ENCODE data around the gene MDM4. TPM values are rescaled to one million over a fixed set of nuclear protein-coding genes. Genes with fewer than 3 reads are reported as not detected.
"Not testable (repeated sequence)": the region's sequence is repeated elsewhere in the genome, so short reads cannot be mapped to it uniquely, and the experiment has no call there.

Gene MDM4
- total RNA-seq, 1 experiment from 2014 or later = 42.1 TPM

DNA sequence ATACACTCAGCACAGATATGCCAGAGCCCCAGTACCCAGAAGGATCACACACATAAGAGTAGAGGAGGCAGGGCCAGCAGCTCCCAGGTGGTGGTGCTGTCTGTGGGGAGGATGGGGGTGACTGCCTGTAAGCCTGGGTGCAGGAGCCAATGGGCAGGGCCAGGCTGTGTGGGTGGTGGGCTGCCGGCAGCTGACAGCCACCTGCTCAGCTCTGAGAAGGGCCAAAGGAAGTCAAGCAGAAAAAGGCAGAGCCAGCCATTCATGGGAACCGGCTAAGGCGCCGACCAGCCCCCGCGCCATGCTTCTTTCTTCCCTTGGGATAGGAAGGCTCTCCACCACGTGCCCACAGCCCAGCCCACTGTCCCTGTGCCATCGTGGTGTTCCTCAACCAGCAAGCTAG lies 35.7 kb upstream of the MDM4 start:
- no peak for TF ChIP-seq SIN3A (IDR thresholded peaks at IDR 0.05; ENCODE audit: borderline replicate concordance, insufficient read depth, low read depth, low read length)
- no peak for TF ChIP-seq POLR2AphosphoS5 (IDR thresholded peaks at IDR 0.05; ENCODE audit: low read depth, low read length)
- TF ChIP-seq, protein P1, sequence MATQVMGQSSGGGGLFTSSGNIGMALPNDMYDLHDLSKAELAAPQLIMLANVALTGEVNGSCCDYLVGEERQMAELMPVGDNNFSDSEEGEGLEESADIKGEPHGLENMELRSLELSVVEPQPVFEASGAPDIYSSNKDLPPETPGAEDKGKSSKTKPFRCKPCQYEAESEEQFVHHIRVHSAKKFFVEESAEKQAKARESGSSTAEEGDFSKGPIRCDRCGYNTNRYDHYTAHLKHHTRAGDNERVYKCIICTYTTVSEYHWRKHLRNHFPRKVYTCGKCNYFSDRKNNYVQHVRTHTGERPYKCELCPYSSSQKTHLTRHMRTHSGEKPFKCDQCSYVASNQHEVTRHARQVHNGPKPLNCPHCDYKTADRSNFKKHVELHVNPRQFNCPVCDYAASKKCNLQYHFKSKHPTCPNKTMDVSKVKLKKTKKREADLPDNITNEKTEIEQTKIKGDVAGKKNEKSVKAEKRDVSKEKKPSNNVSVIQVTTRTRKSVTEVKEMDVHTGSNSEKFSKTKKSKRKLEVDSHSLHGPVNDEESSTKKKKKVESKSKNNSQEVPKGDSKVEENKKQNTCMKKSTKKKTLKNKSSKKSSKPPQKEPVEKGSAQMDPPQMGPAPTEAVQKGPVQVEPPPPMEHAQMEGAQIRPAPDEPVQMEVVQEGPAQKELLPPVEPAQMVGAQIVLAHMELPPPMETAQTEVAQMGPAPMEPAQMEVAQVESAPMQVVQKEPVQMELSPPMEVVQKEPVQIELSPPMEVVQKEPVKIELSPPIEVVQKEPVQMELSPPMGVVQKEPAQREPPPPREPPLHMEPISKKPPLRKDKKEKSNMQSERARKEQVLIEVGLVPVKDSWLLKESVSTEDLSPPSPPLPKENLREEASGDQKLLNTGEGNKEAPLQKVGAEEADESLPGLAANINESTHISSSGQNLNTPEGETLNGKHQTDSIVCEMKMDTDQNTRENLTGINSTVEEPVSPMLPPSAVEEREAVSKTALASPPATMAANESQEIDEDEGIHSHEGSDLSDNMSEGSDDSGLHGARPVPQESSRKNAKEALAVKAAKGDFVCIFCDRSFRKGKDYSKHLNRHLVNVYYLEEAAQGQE (IDR thresholded peaks at IDR 0.05; ENCODE audit: insufficient read depth in 1 of 2, low read depth in 2 of 2, low read length in 1 of 2) = no peak
- TF ChIP-seq, protein P2, sequence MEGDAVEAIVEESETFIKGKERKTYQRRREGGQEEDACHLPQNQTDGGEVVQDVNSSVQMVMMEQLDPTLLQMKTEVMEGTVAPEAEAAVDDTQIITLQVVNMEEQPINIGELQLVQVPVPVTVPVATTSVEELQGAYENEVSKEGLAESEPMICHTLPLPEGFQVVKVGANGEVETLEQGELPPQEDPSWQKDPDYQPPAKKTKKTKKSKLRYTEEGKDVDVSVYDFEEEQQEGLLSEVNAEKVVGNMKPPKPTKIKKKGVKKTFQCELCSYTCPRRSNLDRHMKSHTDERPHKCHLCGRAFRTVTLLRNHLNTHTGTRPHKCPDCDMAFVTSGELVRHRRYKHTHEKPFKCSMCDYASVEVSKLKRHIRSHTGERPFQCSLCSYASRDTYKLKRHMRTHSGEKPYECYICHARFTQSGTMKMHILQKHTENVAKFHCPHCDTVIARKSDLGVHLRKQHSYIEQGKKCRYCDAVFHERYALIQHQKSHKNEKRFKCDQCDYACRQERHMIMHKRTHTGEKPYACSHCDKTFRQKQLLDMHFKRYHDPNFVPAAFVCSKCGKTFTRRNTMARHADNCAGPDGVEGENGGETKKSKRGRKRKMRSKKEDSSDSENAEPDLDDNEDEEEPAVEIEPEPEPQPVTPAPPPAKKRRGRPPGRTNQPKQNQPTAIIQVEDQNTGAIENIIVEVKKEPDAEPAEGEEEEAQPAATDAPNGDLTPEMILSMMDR (IDR thresholded peaks at IDR 0.05) = no peak
- TF ChIP-seq TCF7L2 (IDR thresholded peaks at IDR 0.05; ENCODE audit: low read depth, low read length) = no peak
- H3K4me1 ChIP-seq (ENCODE audit: control insufficient read depth, insufficient read depth, low read length) = peaks cover 3% of the 10 kb centered on the region

DNA sequence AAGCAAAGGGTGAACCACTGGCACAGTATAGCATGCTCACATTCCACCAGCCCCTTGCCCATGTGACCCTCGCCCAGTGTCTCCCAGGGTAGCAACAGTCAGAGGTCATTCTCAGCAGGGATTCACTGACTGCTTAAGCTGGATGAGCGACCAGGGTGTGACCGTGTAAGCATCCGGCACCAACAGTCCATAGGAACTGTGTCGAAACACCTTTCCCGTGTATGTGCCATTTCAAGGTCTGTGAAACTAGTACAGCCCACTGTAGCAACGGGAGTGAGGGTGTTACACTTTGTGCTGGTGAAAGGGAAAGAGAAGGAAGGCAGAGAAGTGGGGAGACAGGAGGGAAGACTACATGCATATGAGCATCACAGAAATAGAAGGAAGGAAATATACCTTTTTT lies 32.4 kb upstream of the MDM4 start:
- TF ChIP-seq, protein P1 (IDR thresholded peaks at IDR 0.05; ENCODE audit: insufficient read depth in 1 of 2, low read depth in 2 of 2, low read length in 1 of 2) = no peak
- TF ChIP-seq, protein P2 (IDR thresholded peaks at IDR 0.05) = no peak
- TF ChIP-seq POLR2AphosphoS5 (IDR thresholded peaks at IDR 0.05; ENCODE audit: low read depth, low read length) (no peak), SIN3A (IDR thresholded peaks at IDR 0.05; ENCODE audit: borderline replicate concordance, insufficient read depth, low read depth, low read length) (no peak), TCF7L2 (IDR thresholded peaks at IDR 0.05; ENCODE audit: low read depth, low read length) (no peak)
- Histone ChIP-seq H3K9me3 (ENCODE audit: control insufficient read depth, insufficient read depth, low read depth, low read length) (no peaks in the 10 kb centered on the region), H3K36me3 (ENCODE audit: control insufficient read depth, insufficient read depth, low read length) (no peaks in the 10 kb centered on the region), H3K4me3 (ENCODE audit: low read depth in 2 of 2, low read length in 2 of 2) (no peak overlapping the region), H3K4me1 (ENCODE audit: control insufficient read depth, insufficient read depth, low read length) (peaks cover 3% of the 10 kb centered on the region; the same call in 1 of the 2 replicates), H3K27ac (ENCODE audit: low read length) (0 out of 2 replicates have a peak overlapping the region, but pooled peaks have one; percentile 10), H3K27me3 (ENCODE audit: control insufficient read depth, insufficient read depth, low read length) (no peaks in the 10 kb centered on the region)
- ChIA-PET POLR2A (no interaction called here), CTCF (no interaction called here)
- DNase-seq (ENCODE audit: low read depth, low spot score) (no peak), ATAC-seq (no peak; the same call in 1 of the 2 replicates)
- no TSS peak for BruUV-seq (replicated peaks)
- in situ Hi-C loops (cut with HindIII; ENCODE audit: low pct_unique_long_range_greater_than_20kb, low sequenced_read_pairs) (no loop called here), intact Hi-C loops (cut with micrococcal nuclease; ENCODE audit: unreplicated experiment) (no loop called here)

More for the DNA sequence above, 35.7 kb upstream of the MDM4 start:
- intact Hi-C loops (cut with micrococcal nuclease; ENCODE audit: unreplicated experiment) = no loop called here
- DNase-seq (ENCODE audit: low read depth, low spot score) = no peak
- in situ Hi-C loops (cut with HindIII; ENCODE audit: low pct_unique_long_range_greater_than_20kb, low sequenced_read_pairs) = no loop called here
- ChIA-PET POLR2A (no interaction called here), CTCF (interaction anchor here (0.7 kb wide), 1 partner anchor 50 kb away, joined by 3 read pairs; no protein-coding TSS in a partner anchor)
- H3K4me3 ChIP-seq (ENCODE audit: low read depth in 2 of 2, low read length in 2 of 2) = no peak overlapping the region
- no peaks in the 10 kb centered on the region for H3K9me3 ChIP-seq (ENCODE audit: control insufficient read depth, insufficient read depth, low read depth, low read length)
- no peak overlapping the region for H3K27ac ChIP-seq (ENCODE audit: low read length)
- BruUV-seq (replicated peaks) = no TSS peak
- no peaks in the 10 kb centered on the region for H3K27me3 ChIP-seq (ENCODE audit: control insufficient read depth, insufficient read depth, low read length)
- H3K36me3 ChIP-seq (ENCODE audit: control insufficient read depth, insufficient read depth, low read length) = no peaks in the 10 kb centered on the region
- peak; percentile 27; the same call in 1 of the 2 replicates for ATAC-seq

DNA sequence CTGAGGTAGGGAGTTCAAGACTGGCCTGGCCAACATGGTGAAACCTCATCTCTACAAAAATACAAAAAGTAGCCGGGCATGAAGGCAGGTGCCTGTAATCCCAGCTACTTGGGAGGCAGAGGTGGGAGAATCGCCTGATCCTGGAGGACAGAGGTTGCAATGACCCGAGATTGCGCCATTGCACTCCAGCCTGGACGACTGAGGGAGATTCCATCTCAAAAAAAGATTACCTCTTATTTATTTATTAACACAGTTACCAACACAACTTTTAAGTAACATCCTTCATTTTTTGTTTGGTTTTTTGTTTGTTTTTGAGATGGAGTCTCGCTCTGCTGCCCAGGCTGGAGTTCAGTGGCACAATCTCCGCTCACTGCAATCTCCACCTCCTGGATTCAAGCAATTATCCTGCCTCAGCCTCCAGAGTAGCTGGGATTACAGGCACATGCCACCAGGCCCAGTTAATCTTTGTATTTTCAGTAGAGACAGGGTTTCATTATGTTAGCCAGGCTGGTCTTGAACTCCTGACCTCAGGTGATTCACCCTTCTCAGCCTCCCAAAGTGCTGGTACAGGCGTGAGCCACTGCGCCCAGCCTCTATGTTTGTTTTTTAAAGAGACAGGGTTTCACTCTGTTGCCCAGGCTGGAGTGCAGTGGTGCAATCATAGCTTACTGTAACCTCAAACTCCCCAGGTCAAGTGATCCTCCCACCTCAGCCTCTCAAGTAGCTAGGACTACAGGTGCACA lies 29.5 kb upstream of the MDM4 start:
- H3K4me1 ChIP-seq (ENCODE audit: control insufficient read depth, insufficient read depth, low read length); intact Hi-C loops (cut with micrococcal nuclease; ENCODE audit: unreplicated experiment); POLR2A ChIA-PET; H3K27me3 ChIP-seq (ENCODE audit: control insufficient read depth, insufficient read depth, low read length); H3K9me3 ChIP-seq (ENCODE audit: control insufficient read depth, insufficient read depth, low read depth, low read length); H3K4me3 ChIP-seq (ENCODE audit: low read depth in 2 of 2, low read length in 2 of 2); CTCF ChIA-PET; in situ Hi-C loops (cut with HindIII; ENCODE audit: low pct_unique_long_range_greater_than_20kb, low sequenced_read_pairs); DNase-seq (ENCODE audit: low read depth, low spot score); H3K27ac ChIP-seq (ENCODE audit: low read length); BruUV-seq (replicated peaks); ATAC-seq; H3K36me3 ChIP-seq (ENCODE audit: control insufficient read depth, insufficient read depth, low read length): not testable (repeated sequence)
